ENCODE results near the gene TMEM51.
"Not testable (repeated sequence)": the region's sequence is repeated elsewhere in the genome, so short reads cannot be mapped to it uniquely, and the experiment has no call there.

Gene TMEM51

GRCh38 chr1:15175324-15176094 lies 22.0 kb downstream of the TMEM51 start:
- DNase-seq (ENCODE audit: insufficient read length, low spot score); FAIRE-seq: not testable (repeated sequence)

GRCh38 chr1:15176120-15176519 lies 22.6 kb downstream of the TMEM51 start:
- no peak for FAIRE-seq
- DNase-seq (ENCODE audit: insufficient read length, low spot score), result no peak

- FAIRE-seq (no peak), DNase-seq (ENCODE audit: insufficient read length, low spot score) (no peak)
These were observed 23.5 kb downstream of the TMEM51 start for GRCh38 chr1:15176898-15177665.

- DNase-seq (ENCODE audit: insufficient read length, low spot score), result no peak
- no peak for FAIRE-seq
These were observed 24.2 kb downstream of the TMEM51 start for GRCh38 chr1:15177710-15178166.

GRCh38 chr1:15178571-15179484 lies 25.3 kb downstream of the TMEM51 start:
- peak; percentile 72 for DNase-seq (ENCODE audit: insufficient read length, low spot score)

GRCh38 chr1:15179485-15179883 lies 25.9 kb downstream of the TMEM51 start:
- no peak for FAIRE-seq
- no peak for DNase-seq (ENCODE audit: insufficient read length, low spot score)

More at GRCh38 chr1:15178571-15179484, 25.3 kb downstream of the TMEM51 start:
- peak; percentile 44 for FAIRE-seq

GRCh38 chr1:15180189-15180588 lies 26.6 kb downstream of the TMEM51 start:
- no peak for FAIRE-seq
- no peak for DNase-seq (ENCODE audit: insufficient read length, low spot score)

GRCh38 chr1:15180945-15181523 lies 27.5 kb downstream of the TMEM51 start:
- FAIRE-seq, result peak; percentile 23
- DNase-seq (ENCODE audit: insufficient read length, low spot score), result no peak

- DNase-seq (ENCODE audit: insufficient read length, low spot score) (no peak), FAIRE-seq (no peak)
These were observed 28.0 kb downstream of the TMEM51 start for GRCh38 chr1:15181564-15181963.

GRCh38 chr1:15184436-15185241 lies 31.1 kb downstream of the TMEM51 start:
- no peak for FAIRE-seq
- no peak for DNase-seq (ENCODE audit: insufficient read length, low spot score)

- DNase-seq (ENCODE audit: insufficient read length, low spot score) (no peak), FAIRE-seq (no peak)
These were observed 32.1 kb downstream of the TMEM51 start for GRCh38 chr1:15185617-15186016.

- FAIRE-seq, result no peak
These were observed 32.7 kb downstream of the TMEM51 start for GRCh38 chr1:15186073-15186845.

GRCh38 chr1:15186846-15187151 lies 33.3 kb downstream of the TMEM51 start:
- FAIRE-seq (no peak), DNase-seq (ENCODE audit: insufficient read length, low spot score) (no peak)

More at GRCh38 chr1:15186073-15186845, 32.7 kb downstream of the TMEM51 start:
- DNase-seq (ENCODE audit: insufficient read length, low spot score), result no peak

- DNase-seq (ENCODE audit: insufficient read length, low spot score) (peak; percentile 17), FAIRE-seq (no peak)
These were observed 33.9 kb downstream of the TMEM51 start for GRCh38 chr1:15187175-15188129.

- no peak for FAIRE-seq
- no peak for DNase-seq (ENCODE audit: insufficient read length, low spot score)
These were observed 34.6 kb downstream of the TMEM51 start for GRCh38 chr1:15188130-15188524.

GRCh38 chr1:15188678-15189077 lies 35.1 kb downstream of the TMEM51 start:
- DNase-seq (ENCODE audit: insufficient read length, low spot score), result no peak
- peak; percentile 49 for FAIRE-seq

GRCh38 chr1:15189692-15190370 lies 36.3 kb downstream of the TMEM51 start:
- FAIRE-seq (no peak), DNase-seq (ENCODE audit: insufficient read length, low spot score) (no peak)
